HTERT RPE-1 (cell line): Measurements from ENCODE around the gene NCF4.

ENCODE experiments used
- in situ Hi-C: fragments of 300-500 bp; cut with MboI; formaldehyde crosslinking; loops from 4 replicates; pipeline ENCODE4 v1.14.3; 2020; ENCODE audit warnings: low sequenced_read_pairs

The NCF4 gene

DNA sequence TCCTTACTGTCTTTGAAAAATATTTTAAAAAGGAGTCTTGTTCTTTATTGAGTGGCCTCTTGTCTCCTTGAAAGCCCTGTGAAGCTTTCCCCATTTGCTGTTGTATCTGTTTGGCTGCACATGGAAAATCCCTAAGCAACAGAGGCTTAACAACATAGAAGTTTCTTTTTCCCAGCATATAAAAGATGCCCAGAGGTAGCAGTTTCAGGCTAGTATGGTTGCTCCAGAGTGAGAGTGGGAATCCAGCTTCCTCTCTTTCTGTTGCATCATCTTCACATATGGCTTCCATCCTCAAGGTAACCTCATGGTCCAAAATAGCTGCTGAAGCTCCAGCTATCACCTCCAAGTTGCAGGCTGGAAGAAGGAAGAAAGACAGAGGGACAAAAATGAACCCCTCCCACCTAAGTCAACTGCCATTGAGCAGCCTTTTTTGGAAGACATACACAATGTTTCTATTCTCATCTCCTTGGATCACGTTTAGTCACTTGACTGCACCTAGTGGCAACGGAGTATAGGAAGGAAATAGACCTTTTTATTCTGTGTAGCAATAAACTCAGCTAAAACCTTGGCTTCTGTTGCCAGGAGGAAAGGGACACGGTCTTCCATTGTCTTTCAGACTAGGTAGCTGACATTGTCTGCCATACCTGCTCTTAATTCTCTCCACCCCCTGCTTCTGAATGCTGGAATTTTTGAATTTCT, 57.9 kb downstream of the NCF4 start:
- in situ Hi-C loops, result no loop called here

DNA sequence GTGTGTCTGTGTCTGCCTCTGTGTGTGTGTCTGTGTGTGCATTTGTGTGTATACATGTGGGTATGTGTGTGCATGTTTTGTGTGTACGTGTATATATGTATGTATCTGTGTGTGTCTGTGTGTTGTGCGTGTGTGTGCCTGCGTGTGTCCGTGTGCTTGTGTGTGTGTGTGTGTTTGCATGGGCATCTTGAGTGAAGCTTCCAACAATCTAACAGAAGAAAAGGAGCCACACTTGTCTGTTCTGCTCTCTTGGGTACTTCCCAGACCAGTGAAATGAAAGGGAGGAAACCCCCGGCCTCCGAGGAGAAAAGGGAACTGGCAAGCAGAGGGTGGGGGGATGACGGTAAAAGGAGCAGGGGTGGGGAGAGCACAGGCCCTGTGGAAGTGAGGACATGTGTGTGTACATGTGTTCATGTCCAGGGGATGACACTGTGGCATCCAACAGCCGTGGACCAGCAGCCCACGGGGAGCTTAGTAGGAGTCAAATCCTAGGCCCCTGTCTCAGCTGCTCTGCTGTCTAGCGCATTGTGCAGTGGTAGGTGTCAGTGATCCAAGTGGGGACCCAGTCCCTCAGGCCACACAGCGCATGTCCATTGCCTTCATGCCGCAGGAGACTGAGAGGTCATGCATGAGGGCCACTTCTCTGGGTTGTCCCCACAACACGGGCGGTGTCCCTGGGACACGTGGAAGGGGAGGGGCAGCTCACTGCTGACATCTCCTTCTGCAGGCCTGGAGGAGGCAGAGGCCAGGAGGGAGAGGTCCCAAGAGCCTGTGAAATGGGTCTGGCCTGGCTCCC, 60.7 kb downstream of the NCF4 start:
- in situ Hi-C loops, result no loop called here

DNA sequence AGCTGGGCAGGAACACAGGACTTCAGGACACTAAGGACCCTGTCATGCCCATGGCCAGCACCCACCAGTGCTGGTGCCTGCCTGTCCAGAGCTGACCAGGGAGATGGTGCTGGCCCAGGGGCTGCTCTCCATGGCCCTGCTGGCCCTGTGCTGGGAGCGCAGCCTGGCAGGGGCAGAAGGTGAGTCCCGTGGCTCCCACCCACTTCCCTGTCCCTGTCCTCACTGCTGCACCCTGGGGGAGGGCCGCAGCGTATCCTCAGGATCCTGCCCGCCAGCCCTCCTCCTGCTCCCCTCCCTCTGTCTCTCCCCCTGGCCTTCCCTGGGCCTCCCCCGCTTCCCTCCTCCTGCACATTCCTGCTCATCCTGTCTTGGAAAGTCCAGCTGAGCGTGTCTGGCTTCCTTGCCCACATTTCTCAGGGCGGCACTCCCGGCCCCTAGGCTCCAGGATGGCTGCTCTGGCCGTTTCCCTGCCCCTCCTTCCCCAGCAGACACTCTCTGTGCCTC, 61.4 kb downstream of the NCF4 start:
- in situ Hi-C loops, result no loop called here

DNA sequence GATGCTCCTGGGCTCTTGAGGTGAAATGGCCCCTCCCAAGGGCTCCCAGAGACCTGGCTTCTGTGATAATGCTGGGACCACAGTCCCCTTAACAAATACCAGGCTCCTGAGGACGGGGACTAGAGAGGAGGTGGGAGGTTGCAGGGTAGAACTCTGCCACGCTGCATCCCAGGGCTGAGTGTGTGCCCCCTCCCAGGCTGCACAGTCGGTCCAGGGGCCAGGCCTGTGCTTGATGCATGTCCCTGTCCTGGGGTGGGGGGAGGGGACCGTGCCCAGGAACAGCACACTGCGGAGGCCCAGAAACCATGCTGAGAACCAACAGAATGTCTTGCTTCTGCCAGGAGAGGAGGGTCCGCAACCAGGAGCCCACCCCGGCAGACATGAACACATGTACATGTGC, 61.9 kb downstream of the NCF4 start:
- in situ Hi-C loops, result no loop called here

DNA sequence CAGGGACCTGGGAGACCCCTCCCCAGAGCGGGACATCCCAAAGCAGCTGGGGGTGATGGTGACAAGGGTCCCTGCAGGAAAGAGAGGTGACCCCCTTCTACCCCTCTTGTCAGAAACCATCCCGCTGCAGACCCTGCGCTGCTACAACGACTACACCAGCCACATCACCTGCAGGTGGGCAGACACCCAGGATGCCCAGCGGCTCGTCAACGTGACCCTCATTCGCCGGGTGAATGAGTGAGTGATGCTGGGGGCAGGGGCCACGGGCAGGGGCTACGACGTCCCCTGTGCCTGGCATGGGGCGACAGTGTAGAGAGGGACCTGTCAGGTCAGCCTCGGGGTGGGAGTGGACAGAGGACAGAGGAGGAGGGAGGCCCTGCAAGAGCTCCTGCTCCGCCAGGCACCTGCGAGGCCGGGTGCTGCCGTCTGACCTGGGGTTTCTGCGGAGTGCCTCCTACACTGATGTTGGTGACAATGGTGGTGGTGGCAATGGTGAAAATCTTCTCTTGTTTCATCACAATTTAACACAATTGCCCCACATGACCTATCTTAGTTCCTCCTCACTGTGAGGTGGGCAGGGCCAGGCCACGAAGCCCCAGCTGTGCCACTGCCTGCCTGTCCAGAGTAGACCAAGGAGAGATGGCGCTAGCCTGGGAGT, 62.5 kb downstream of the NCF4 start:
- in situ Hi-C loops, result no loop called here

DNA sequence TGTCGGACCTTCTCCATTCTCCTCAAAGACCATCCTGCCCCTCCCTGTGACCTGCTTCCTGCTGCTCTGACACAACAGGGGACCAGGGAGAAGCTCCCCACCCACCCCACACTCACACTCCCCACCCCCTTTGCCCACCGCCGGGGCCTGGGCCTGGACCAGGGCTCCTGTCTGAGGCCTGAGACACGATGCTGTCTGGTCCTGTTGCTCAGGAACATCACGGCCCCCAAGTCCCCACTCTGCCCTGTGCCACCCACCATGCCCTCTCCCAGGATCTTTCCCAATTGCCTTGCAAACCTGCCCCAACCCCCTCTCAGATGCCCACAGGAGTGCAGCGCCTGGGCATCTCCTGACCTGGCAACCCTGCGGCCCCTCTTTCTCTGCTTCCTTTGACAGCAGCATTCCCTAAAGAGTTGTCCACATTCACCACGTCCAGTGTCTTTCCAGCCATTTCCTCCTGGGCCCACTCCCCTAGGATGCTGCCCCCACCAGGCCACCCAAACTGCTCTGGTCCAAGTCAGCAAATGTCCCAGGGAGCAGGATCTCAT, 63.4 kb downstream of the NCF4 start:
- in situ Hi-C loops, result no loop called here

DNA sequence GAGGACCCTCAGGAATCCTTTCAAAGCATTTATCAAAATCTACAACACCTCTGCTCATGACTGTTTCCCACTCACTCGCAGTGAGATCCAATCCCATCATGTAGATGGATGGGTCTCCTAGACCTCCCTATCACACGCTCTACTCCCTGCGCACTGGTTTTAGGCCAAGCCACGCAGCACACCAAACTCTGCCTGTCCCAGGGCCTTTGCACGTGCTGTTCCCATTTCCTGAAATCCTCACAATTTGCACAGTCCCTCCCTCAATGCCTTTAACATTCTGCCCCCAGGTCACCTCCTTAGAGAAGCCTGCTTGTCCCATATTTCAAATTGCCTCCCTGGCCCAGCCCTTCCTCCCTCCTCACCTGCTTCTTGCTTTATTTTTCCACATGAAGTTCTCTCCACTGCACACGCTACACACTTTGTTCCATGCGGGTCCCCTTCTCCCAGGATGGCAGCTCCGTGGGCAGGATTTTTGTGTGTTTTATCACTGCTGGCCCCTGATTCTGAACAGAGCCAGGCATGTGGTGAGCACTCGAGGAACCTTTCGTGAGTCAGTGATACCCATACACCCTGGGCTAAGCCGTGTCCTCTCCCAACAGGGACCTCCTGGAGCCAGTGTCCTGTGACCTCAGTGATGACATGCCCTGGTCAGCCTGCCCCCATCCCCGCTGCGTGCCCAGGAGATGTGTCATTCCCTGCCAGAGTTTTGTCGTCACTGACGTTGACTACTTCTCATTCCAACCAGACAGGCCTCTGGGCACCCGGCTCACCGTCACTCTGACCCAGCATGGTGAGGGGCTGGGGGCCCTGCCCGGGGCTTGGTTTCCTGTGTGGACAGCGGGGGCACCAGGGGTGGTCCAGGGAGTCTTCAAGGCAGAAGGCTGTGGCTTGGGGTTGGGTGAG, 64.8 kb downstream of the NCF4 start:
- in situ Hi-C loops, result no loop called here

DNA sequence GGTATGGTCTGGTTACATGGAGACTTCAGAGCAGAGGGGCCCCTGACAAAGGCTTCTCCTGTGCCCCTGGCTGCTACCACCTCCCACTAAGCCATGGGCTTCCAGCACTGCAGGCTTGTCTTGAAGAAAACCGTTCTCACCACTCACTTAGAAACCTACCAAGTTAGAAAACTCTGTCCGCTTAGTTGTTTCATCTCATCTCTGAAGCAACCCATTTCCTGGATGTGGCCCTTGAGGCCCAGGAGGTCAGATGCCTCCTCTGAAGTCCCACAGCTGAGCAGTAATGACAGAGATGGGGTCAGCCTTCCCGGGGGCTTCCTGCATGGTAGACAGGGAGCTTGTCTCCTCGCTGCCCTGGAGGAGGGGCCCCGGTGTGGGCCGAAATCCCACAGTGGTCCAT, 65.5 kb downstream of the NCF4 start:
- in situ Hi-C loops, result no loop called here

DNA sequence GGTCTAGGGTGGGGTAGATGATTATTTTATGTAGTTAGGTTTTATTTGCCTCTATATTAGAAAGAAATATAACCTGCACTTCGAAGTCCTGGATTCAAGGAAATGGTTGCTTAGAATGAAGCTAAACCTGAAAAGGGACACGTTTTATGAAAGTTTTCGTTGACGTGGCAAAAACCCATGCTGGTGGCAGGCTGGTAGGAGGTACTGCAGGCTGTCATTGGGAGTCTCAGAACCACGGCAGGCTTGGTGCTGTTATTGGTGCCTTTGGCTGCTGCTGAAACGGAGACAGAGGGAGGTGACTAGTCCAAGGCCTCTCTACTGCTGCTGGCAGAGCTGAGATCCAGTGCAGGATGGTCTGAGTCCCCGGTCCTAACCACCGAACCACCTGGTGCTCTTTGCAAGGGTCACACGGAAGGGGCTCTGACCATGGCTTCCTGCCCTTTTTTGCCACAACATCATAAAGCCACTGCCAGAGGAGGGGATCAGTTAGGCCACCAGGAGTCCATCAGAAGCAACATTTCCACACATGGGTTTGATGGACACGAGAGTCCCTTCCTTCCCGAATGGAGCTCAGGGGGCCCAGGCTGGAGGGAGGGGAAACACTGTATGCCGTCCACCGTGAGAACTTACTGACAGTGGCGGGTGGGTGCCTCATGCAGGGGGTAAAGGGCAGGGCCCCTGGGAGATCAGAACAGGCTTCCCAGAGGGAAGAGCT, 66.1 kb downstream of the NCF4 start:
- in situ Hi-C loops, result no loop called here
